Measurements from ENCODE around the gene CDC6.

Gene CDC6

GRCh38 chr17:40345161-40345993 lies 57.7 kb downstream of the CDC6 start:
- TF ChIP-seq REST (IDR thresholded peaks at IDR 0.05; ENCODE audit: insufficient read depth in 1 of 2, low read depth in 2 of 2, low read length in 2 of 2) = peak in 1 of 2 experiments; percentile 17; a peak in 1 of 4 replicates
- TF ChIP-seq TAF1 (IDR thresholded peaks at IDR 0.05; ENCODE audit: borderline replicate concordance, insufficient read depth, low read length) = 0 out of 2 replicates have a peak, but pooled peaks have one; percentile 40
- peak; percentile 57; the same call in 1 of the 2 replicates for TF ChIP-seq POLR2AphosphoS5 (IDR thresholded peaks at IDR 0.05; ENCODE audit: low read depth, low read length)
- peak; percentile 88; the same call in 1 of the 2 replicates for TF ChIP-seq SIN3A (IDR thresholded peaks at IDR 0.05; ENCODE audit: borderline replicate concordance, insufficient read depth, low read length)
- no peak for TF ChIP-seq FOXP2 (optimal IDR thresholded peaks at IDR 0.05; ENCODE audit: borderline replicate concordance, extremely low read depth, extremely low read length, insufficient read depth)

GRCh38 chr17:40345994-40346764 lies 58.5 kb downstream of the CDC6 start:
- TF ChIP-seq REST (IDR thresholded peaks at IDR 0.05; ENCODE audit: insufficient read depth in 1 of 2, low read depth in 2 of 2, low read length in 2 of 2) (no peak), TAF1 (IDR thresholded peaks at IDR 0.05; ENCODE audit: borderline replicate concordance, insufficient read depth, low read length) (no peak), POLR2AphosphoS5 (IDR thresholded peaks at IDR 0.05; ENCODE audit: low read depth, low read length) (no peak), FOXP2 (optimal IDR thresholded peaks at IDR 0.05; ENCODE audit: borderline replicate concordance, extremely low read depth, extremely low read length, insufficient read depth) (no peak), SIN3A (IDR thresholded peaks at IDR 0.05; ENCODE audit: borderline replicate concordance, insufficient read depth, low read length) (no peak)

DNA sequence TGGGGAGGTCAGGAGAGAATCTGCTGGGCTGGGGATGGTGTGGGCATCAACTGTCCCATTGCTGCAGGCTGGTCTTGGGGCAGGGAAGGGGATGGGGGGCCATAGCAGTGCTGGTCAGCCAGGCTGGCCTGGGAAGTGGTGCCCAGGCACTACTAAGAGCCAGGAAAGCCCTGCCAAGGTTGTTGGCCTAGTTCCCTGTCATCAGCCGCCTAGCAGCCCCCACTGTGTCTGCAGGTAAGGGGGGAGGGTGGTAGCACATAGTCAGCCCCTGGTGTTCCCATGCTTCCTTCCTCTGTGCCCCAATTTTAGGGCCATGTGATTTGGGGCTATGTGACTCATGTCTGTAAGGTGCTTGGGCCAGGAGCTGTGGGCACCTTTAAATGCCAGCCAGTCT lies 59.1 kb downstream of the CDC6 start:
- TF ChIP-seq POLR2AphosphoS5 (IDR thresholded peaks at IDR 0.05; ENCODE audit: low read depth, low read length) (no peak), TAF1 (IDR thresholded peaks at IDR 0.05; ENCODE audit: borderline replicate concordance, insufficient read depth, low read length) (no peak), FOXP2 (optimal IDR thresholded peaks at IDR 0.05; ENCODE audit: borderline replicate concordance, extremely low read depth, extremely low read length, insufficient read depth) (no peak), REST (IDR thresholded peaks at IDR 0.05; ENCODE audit: insufficient read depth in 1 of 2, low read depth in 2 of 2, low read length in 2 of 2) (no peak), SIN3A (IDR thresholded peaks at IDR 0.05; ENCODE audit: borderline replicate concordance, insufficient read depth, low read length) (no peak)

- TF ChIP-seq FOXP2 (optimal IDR thresholded peaks at IDR 0.05; ENCODE audit: borderline replicate concordance, extremely low read depth, extremely low read length, insufficient read depth) (peak; percentile 20), POLR2AphosphoS5 (IDR thresholded peaks at IDR 0.05; ENCODE audit: low read depth, low read length) (no peak)
These were observed 59.8 kb downstream of the CDC6 start for GRCh38 chr17:40347319-40348135.

DNA sequence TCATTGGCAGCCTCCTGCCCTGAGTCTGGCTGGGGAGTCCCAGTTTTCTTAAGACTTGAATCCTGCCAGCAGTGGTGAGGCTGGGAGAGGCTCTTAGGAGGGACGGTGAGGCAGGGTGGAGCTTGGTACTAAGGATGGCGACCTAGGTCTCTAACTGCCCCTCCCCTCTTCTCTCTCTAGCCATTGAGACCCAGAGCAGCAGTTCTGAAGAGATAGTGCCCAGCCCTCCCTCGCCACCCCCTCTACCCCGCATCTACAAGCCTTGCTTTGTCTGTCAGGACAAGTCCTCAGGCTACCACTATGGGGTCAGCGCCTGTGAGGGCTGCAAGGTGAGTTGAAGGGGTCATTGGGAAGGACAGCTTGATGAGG lies 60.4 kb downstream of the CDC6 start:
- no peak for TF ChIP-seq REST (IDR thresholded peaks at IDR 0.05; ENCODE audit: insufficient read depth in 1 of 2, low read depth in 2 of 2, low read length in 2 of 2)
- TF ChIP-seq POLR2AphosphoS5 (IDR thresholded peaks at IDR 0.05; ENCODE audit: low read depth, low read length) = no peak
- TF ChIP-seq SIN3A (IDR thresholded peaks at IDR 0.05; ENCODE audit: borderline replicate concordance, insufficient read depth, low read length) = no peak
- no peak for TF ChIP-seq FOXP2 (optimal IDR thresholded peaks at IDR 0.05; ENCODE audit: borderline replicate concordance, extremely low read depth, extremely low read length, insufficient read depth)
- no peak for TF ChIP-seq TAF1 (IDR thresholded peaks at IDR 0.05; ENCODE audit: borderline replicate concordance, insufficient read depth, low read length)

Data from PFSK-1 (cell line).